SK-N-SH (cell line): ENCODE measurements around the gene KIRREL1. TPM values are rescaled to one million over a fixed set of nuclear protein-coding genes. Genes with fewer than 3 reads are reported as not detected.

Source experiments
- CTCF ChIA-PET: fragments of 300-600, 350-600 bp; formaldehyde crosslinking; extraction: SDS; loops from one replicate; lab custom pipeline; 2021; lab: Yijun Ruan, JAX
- POLR2A ChIA-PET: fragments of 350-600 bp; sonication (Branson Sonifier 250); formaldehyde crosslinking; extraction: SDS; loops from one replicate; lab custom pipeline; 2020; ENCODE audit warnings: antibody characterized with exemption, inconsistent platforms; lab: Yijun Ruan, JAX
- DNase-seq: peaks from one replicate; pipeline ENCODE4 v3.0.0; 2012
- H2AFZ ChIP-seq: fragments of 200-600 bp; sonication (generic); 2 replicates; pipeline ENCODE4 v1.8.1; 2016; ENCODE audit warnings: antibody characterized with exemption, mild to moderate bottlenecking, low read depth
- H3F3A ChIP-seq: fragments of 200-600 bp; sonication (generic); replicated peaks from 2 replicates; pipeline ENCODE3; 2016; ENCODE audit warnings: antibody characterized with exemption, mild to moderate bottlenecking; ENCODE audit not compliant: insufficient read depth
- H3K27ac ChIP-seq, 2 experiments: fragments of 200-500 bp in 1 of 2; fragments of 200-600 bp in 1 of 2; sonication (Bioruptor generic) in 1 of 2; sonication (generic), shearing (Covaris generic) in 1 of 2; 2 replicates each; pipeline versions ENCODE4 v1.5.1 to v1.6.1; 2014 to 2016; ENCODE audit warnings: low read depth in 2 of 2, inconsistent platforms in 1 of 2, low read length in 1 of 2, mild to moderate bottlenecking in 1 of 2, mixed read lengths in 1 of 2
- H3K27me3 ChIP-seq: fragments of 200-600 bp; sonication (generic), shearing (Covaris generic); 2 replicates; pipeline ENCODE4 v1.6.1; 2016; ENCODE audit warnings: mixed run types; ENCODE audit not compliant: insufficient read depth
- H3K36me3 ChIP-seq, 2 experiments: fragments of 200-500 bp in 1 of 2; fragments of 200-600 bp in 1 of 2; sonication (Bioruptor generic) in 1 of 2; sonication (generic) in 1 of 2; replicated peaks in 1 of 2; 2 replicates each; pipeline versions ENCODE3 to v1.5.1; 2014 to 2016; ENCODE audit warnings: low read length in 1 of 2, mild to moderate bottlenecking in 1 of 2; ENCODE audit not compliant: insufficient read depth in 2 of 2, control insufficient read depth in 1 of 2
- H3K4me1 ChIP-seq, 2 experiments: fragments of 200-500 bp in 1 of 2; fragments of 200-600 bp in 1 of 2; sonication (Bioruptor generic) in 1 of 2; sonication (generic), shearing (Covaris generic) in 1 of 2; 2 replicates each; pipeline versions ENCODE4 v1.5.1 to v1.6.1; 2014 to 2016; ENCODE audit warnings: low read depth in 1 of 2, low read length in 1 of 2, mixed run types in 1 of 2; ENCODE audit not compliant: insufficient read depth in 2 of 2, control insufficient read depth in 1 of 2
- H3K4me2 ChIP-seq: fragments of 200-600 bp; sonication (generic), shearing (Covaris generic); 2 replicates; pipeline ENCODE4 v1.6.1; 2017; ENCODE audit warnings: mixed run types
- H3K4me3 ChIP-seq, 2 experiments: fragments of 200-500 bp in 1 of 2; fragments of 200-600 bp in 1 of 2; sonication (Bioruptor generic) in 1 of 2; sonication (generic), shearing (Covaris generic) in 1 of 2; 2 replicates each; pipeline versions ENCODE4 v1.5.1 to v1.8.1; 2014 to 2016; ENCODE audit warnings: low read depth in 2 of 2, inconsistent platforms in 1 of 2, low read length in 1 of 2, mild to moderate bottlenecking in 1 of 2, mixed read lengths in 1 of 2, moderate library complexity in 1 of 2
- H3K79me2 ChIP-seq: fragments of 200-600 bp; sonication (generic); 2 replicates; pipeline ENCODE4 v1.8.1; 2017; ENCODE audit warnings: mild to moderate bottlenecking; ENCODE audit not compliant: insufficient read depth
- H3K9ac ChIP-seq: fragments of 200-600 bp; sonication (generic); 2 replicates; pipeline ENCODE4 v1.6.1; 2017; ENCODE audit warnings: mixed run types
- H3K9me2 ChIP-seq: fragments of 200-600 bp; sonication (generic); 2 replicates; pipeline ENCODE4 v1.6.1; 2017; ENCODE audit warnings: mixed run types
- H3K9me3 ChIP-seq: fragments of 200-600 bp; sonication (generic); 2 replicates; pipeline ENCODE4 v1.6.1; 2017; ENCODE audit warnings: mixed run types, mild to moderate bottlenecking, moderate library complexity
- H4K20me1 ChIP-seq: fragments of 200-600 bp; sonication (generic); 2 replicates; pipeline ENCODE4 v1.6.1; 2017; ENCODE audit warnings: mild to moderate bottlenecking, mixed run types; ENCODE audit not compliant: insufficient read depth
- EZH2phosphoT487 ChIP-seq: fragments of 200-600 bp; sonication (generic); IDR thresholded peaks from 2 replicates; pipeline ENCODE4 v1.6.1; 2017; ENCODE audit warnings: low read depth, mixed run types, mild to moderate bottlenecking, antibody characterized with exemption, moderate library complexity, borderline replicate concordance
- MEF2A ChIP-seq: IDR thresholded peaks from 2 replicates; pipeline ENCODE4 v1.4.0; 2012; ENCODE audit warnings: low read depth, borderline replicate concordance
- MXI1 ChIP-seq: IDR thresholded peaks from 2 replicates; pipeline ENCODE4 v1.6.1; 2012; ENCODE audit warnings: mild to moderate bottlenecking, low read depth, low read length, improper control_type of control experiment
- POLR2AphosphoS5 ChIP-seq: IDR thresholded peaks from 2 replicates; pipeline ENCODE4 v1.6.1; 2012; ENCODE audit warnings: low read depth, low read length
- RCOR1 ChIP-seq: fragments of 150-350 bp; IDR thresholded peaks from 2 replicates; pipeline ENCODE4 v1.6.1; 2017; ENCODE audit warnings: antibody characterized with exemption, low read length
- RXRA ChIP-seq: IDR thresholded peaks from 2 replicates; pipeline ENCODE4 v1.4.0; 2012; ENCODE audit warnings: low read depth, mild to moderate bottlenecking, borderline replicate concordance
- SIN3A ChIP-seq: IDR thresholded peaks from 2 replicates; pipeline ENCODE4 v1.6.1; 2012; ENCODE audit warnings: low read depth, mild to moderate bottlenecking, low read length, moderate library complexity, borderline replicate concordance
- SMC3 ChIP-seq: IDR thresholded peaks from 2 replicates; pipeline ENCODE4 v1.6.1; 2012; ENCODE audit warnings: low read depth, low read length, improper control_type of control experiment
- TAF1 ChIP-seq: IDR thresholded peaks from 2 replicates; pipeline ENCODE4 v1.6.1; 2012; ENCODE audit warnings: low read depth, mild to moderate bottlenecking, low read length, moderate library complexity, borderline replicate concordance
- YY1 ChIP-seq: IDR thresholded peaks from 2 replicates; pipeline ENCODE4 v1.4.0; 2012; ENCODE audit warnings: low read depth, mild to moderate bottlenecking
- ZBTB33 ChIP-seq: IDR thresholded peaks from 2 replicates; pipeline ENCODE4 v1.4.0; 2012; ENCODE audit warnings: low read depth, borderline replicate concordance
- WGBS: methylation state at CpG from one replicate; pipeline ENCODE4 v1.1.6; 2017; ENCODE audit warnings: low lambda C conversion rate; 5-methylcytosine and 5-hydroxymethylcytosine counted together
- polyA plus RNA-seq, 3 experiments: library from polyadenylated mRNA; depleted of rRNA; stranded (reverse); fragments of >200 nt; gene quantifications; 2 replicates each; pipeline ENCODE4 v1.2.3, GENCODE V29; 2012
- TF ChIP-seq, protein P1 (sequence below): IDR thresholded peaks from 2 replicates; pipeline ENCODE4; 2012
- TF ChIP-seq, protein P2 (sequence below): fragments of 150-350 bp; IDR thresholded peaks from 2 replicates; pipeline ENCODE4 v1.6.1; 2017; ENCODE audit warnings: antibody characterized with exemption, low read length, low read depth, borderline replicate concordance
- TF ChIP-seq, protein P3 (sequence below): IDR thresholded peaks from 2 replicates; pipeline ENCODE4 v1.4.0; 2012; ENCODE audit warnings: low read depth
- TF ChIP-seq, protein P4 (sequence below): IDR thresholded peaks from 2 replicates; pipeline ENCODE4 v1.6.1; 2012; ENCODE audit warnings: mild to moderate bottlenecking, low read depth, low read length, moderate library complexity

The KIRREL1 gene
- polyA plus RNA-seq, 1 of the 3 experiments (the other 2 are of a cell fraction): 47.8 TPM

DNA sequence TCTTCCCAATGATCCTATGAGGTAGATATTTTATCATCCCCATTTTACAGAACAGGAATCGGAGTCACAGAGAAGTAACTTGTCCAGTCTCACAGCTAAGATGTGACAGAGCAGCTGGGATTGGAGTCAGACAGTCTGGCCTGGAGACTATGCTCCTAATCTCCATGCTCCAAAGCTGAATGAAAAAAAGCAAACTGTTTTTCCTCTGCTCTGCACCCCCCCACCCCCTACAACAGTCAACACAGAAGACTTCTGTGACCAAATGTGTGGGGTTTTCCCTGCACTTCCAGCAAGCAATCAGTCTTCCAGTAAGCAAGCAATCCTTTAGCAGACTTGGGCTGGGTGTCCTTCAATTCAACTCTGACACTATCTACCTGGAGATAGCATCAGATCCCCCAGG is 33.2 kb downstream of the KIRREL1 start:
- no peak for DNase-seq
- no peak overlapping the region; a peak in 1 of 4 replicates for H3K27ac ChIP-seq
- ChIA-PET CTCF (interaction anchor here (0.9 kb wide), 1 partner anchor 35 kb away, joined by 3 read pairs; no protein-coding TSS in a partner anchor), POLR2A (no interaction called here)
- H3K27me3 ChIP-seq: no peaks in the 10 kb centered on the region
- H3K79me2 ChIP-seq: peaks cover 100% of the 10 kb centered on the region
- 65% methylated on average over 1 of the region's 1 CpG for WGBS
- no peak overlapping the region for H3K4me2 ChIP-seq
- no peaks in the 10 kb centered on the region for H3K9me2 ChIP-seq
- H3F3A ChIP-seq: peaks cover 8% of the 10 kb centered on the region
- H3K9me3 ChIP-seq: no peaks in the 10 kb centered on the region
- TF ChIP-seq, protein P1, sequence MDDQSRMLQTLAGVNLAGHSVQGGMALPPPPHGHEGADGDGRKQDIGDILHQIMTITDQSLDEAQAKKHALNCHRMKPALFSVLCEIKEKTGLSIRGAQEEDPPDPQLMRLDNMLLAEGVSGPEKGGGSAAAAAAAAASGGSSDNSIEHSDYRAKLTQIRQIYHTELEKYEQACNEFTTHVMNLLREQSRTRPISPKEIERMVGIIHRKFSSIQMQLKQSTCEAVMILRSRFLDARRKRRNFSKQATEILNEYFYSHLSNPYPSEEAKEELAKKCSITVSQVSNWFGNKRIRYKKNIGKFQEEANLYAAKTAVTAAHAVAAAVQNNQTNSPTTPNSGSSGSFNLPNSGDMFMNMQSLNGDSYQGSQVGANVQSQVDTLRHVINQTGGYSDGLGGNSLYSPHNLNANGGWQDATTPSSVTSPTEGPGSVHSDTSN: no peak
- no peak for TF ChIP-seq TAF1
- no peak overlapping the region for H3K4me3 ChIP-seq
- H4K20me1 ChIP-seq: peaks cover 14% of the 10 kb centered on the region; the same call in 1 of the 2 replicates
- H3K9ac ChIP-seq: no peak overlapping the region
- peaks cover 10% of the 10 kb centered on the region in 2 experiments for H3K36me3 ChIP-seq
- H2AFZ ChIP-seq: no peak overlapping the region
- H3K4me1 ChIP-seq: peaks cover 5 to 55% of the 10 kb centered on the region in 2 experiments

DNA sequence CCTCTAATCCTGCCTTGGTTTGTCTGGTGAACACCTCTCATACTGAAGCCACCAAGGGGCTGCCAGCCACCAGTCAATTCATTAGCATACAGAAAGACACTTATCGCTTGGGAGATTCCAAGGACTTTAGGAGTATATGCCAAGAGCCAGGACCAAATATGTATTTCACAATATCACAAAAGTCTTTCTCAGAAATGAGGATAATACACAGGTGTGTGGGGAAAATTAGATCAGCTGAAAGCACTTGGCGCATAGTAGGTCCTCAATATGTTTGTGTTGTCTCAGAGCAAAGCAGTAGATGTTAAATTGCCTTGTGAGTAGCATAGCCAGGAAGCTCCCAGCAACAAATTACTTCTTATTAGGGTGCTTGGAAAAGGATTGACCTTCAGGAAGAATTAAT is 34.1 kb downstream of the KIRREL1 start:
- Histone ChIP-seq H3K9me3 (no peaks in the 10 kb centered on the region), H3K9me2 (no peaks in the 10 kb centered on the region), H3K27me3 (no peaks in the 10 kb centered on the region), H3K9ac (no peak overlapping the region), H2AFZ (no peak overlapping the region), H3K36me3 (peaks cover 10% of the 10 kb centered on the region in 2 experiments), H3K4me3 (no peak overlapping the region), H3K79me2 (peaks cover 100% of the 10 kb centered on the region), H3F3A (peaks cover 8% of the 10 kb centered on the region), H4K20me1 (peaks cover 14% of the 10 kb centered on the region; the same call in 1 of the 2 replicates)
- WGBS: 72% methylated on average over 2 of the region's 2 CpGs
- DNase-seq: no peak
- TF ChIP-seq SMC3 (no peak), MXI1 (no peak), RXRA (no peak), ZBTB33 (no peak), EZH2phosphoT487 (no peak), TAF1 (no peak), RCOR1 (no peak), POLR2AphosphoS5 (no peak), MEF2A (no peak), YY1 (no peak), SIN3A (no peak)
- TF ChIP-seq, protein P1: no peak
- TF ChIP-seq, protein P2, sequence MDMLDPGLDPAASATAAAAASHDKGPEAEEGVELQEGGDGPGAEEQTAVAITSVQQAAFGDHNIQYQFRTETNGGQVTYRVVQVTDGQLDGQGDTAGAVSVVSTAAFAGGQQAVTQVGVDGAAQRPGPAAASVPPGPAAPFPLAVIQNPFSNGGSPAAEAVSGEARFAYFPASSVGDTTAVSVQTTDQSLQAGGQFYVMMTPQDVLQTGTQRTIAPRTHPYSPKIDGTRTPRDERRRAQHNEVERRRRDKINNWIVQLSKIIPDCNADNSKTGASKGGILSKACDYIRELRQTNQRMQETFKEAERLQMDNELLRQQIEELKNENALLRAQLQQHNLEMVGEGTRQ: no peak
- TF ChIP-seq, protein P3, sequence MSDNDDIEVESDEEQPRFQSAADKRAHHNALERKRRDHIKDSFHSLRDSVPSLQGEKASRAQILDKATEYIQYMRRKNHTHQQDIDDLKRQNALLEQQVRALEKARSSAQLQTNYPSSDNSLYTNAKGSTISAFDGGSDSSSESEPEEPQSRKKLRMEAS: no peak
- TF ChIP-seq, protein P4, sequence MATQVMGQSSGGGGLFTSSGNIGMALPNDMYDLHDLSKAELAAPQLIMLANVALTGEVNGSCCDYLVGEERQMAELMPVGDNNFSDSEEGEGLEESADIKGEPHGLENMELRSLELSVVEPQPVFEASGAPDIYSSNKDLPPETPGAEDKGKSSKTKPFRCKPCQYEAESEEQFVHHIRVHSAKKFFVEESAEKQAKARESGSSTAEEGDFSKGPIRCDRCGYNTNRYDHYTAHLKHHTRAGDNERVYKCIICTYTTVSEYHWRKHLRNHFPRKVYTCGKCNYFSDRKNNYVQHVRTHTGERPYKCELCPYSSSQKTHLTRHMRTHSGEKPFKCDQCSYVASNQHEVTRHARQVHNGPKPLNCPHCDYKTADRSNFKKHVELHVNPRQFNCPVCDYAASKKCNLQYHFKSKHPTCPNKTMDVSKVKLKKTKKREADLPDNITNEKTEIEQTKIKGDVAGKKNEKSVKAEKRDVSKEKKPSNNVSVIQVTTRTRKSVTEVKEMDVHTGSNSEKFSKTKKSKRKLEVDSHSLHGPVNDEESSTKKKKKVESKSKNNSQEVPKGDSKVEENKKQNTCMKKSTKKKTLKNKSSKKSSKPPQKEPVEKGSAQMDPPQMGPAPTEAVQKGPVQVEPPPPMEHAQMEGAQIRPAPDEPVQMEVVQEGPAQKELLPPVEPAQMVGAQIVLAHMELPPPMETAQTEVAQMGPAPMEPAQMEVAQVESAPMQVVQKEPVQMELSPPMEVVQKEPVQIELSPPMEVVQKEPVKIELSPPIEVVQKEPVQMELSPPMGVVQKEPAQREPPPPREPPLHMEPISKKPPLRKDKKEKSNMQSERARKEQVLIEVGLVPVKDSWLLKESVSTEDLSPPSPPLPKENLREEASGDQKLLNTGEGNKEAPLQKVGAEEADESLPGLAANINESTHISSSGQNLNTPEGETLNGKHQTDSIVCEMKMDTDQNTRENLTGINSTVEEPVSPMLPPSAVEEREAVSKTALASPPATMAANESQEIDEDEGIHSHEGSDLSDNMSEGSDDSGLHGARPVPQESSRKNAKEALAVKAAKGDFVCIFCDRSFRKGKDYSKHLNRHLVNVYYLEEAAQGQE: no peak
- TF ChIP-seq, all 33 proteins: peak for 0
- ChIA-PET POLR2A (no interaction called here), CTCF (no interaction called here)
- peak overlapping the region in 1 of 2 experiments; percentile 16; a peak in 1 of 4 replicates for H3K27ac ChIP-seq
- H3K4me2 ChIP-seq: no peak overlapping the region
- H3K4me1 ChIP-seq: peaks cover 3 to 46% of the 10 kb centered on the region in 2 experiments
